ENCODE data around the gene PRSS12.

PRSS12 gene

DNA sequence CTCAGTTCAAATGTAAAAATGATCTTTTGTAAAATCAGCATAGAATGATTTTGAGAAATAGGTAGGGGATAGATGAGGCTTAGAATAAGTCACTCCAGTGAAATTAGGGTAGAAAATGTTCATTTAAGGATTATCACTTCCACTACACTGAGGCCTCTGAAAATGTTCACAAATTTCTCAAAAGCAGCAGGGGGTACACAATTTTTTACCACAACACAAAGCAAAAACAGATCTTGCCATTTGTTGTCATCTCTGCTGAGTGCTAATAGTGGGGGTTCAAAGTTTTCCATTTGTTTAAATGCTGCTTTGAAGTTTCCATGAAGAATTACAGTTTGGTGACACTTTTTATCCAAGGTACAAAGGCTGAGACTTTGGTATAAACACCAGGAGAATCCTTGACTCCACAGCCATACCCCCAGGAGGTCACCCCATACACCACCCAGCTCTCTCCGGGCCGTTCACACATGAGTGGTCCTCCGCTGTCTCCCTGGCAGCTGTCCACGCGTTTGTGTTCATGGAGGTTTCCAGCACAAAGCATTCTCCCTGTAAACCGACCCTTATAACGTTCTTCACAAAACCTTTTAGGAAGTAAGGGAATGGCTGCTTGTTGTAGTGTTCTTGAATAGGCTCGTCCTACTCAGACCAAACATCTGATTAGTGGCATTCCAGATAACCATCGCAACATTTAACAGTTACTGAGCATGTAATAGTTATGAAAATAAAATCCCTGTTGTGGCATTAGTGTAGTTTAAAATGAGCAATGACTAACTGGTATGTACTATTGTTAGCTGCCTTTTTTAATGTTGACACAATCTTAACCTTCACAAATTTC is 71.0 kb downstream of the PRSS12 start:
- Histone ChIP-seq H3K9me3 (ENCODE audit: control insufficient read depth, low read length) (no peaks in the 10 kb centered on the region), H3K27me3 (replicated peaks; ENCODE audit: control insufficient read depth, insufficient read depth, low read length, poor library complexity, severe bottlenecking) (no peaks in the 10 kb centered on the region), H3K27ac (ENCODE audit: insufficient read depth, low read length, poor library complexity, severe bottlenecking) (no peak overlapping the region), H3K4me3 (ENCODE audit: insufficient read depth, low read depth, low read length, poor library complexity, severe bottlenecking) (no peak overlapping the region), H3K36me3 (ENCODE audit: control insufficient read depth, insufficient read depth, low read length) (peaks cover 12% of the 10 kb centered on the region), H3K4me1 (ENCODE audit: control insufficient read depth, insufficient read depth, low read length, poor library complexity, severe bottlenecking) (peaks cover 10% of the 10 kb centered on the region)
- no peak for DNase-seq

DNA sequence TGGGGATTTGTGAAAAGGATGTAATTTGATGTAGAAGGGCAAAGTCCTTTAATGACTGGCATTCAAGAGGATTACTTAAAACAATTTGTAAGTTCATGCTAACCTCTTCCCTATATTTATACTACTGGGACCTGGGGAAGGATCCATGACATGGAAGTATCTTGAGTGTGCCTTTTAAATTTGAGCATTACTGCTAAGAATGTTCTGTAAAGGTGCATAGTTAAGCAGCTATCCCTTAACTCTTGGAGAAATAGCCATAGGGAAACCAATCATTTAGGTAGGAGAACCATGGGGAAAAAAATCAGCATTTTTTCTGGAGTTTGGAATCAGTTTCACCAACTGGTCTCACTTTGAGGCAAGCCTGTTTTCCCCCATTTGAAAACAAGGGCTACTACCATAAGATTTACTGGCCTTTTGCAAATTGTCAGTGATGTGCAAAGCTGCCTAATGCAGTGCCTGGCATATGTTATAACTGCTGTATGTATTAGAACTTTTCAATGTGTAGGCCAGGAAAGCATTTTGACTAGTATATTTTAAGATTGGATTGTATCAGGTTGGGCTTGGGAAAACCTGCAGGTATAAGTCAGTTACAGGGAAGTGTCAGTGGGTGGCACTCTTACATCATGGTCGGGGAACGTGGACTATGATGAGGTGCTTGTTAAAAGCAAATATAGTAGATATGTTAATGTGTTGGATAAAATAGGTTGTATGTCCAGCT is 72.1 kb downstream of the PRSS12 start:
- no peak overlapping the region for H3K4me3 ChIP-seq (ENCODE audit: insufficient read depth, low read depth, low read length, poor library complexity, severe bottlenecking)
- no peaks in the 10 kb centered on the region for H3K9me3 ChIP-seq (ENCODE audit: control insufficient read depth, low read length)
- peaks cover 12% of the 10 kb centered on the region for H3K36me3 ChIP-seq (ENCODE audit: control insufficient read depth, insufficient read depth, low read length)
- peaks cover 10% of the 10 kb centered on the region for H3K4me1 ChIP-seq (ENCODE audit: control insufficient read depth, insufficient read depth, low read length, poor library complexity, severe bottlenecking)
- peak in 2 of 3 donors; percentile 11 to 27 for DNase-seq
- H3K27me3 ChIP-seq (replicated peaks; ENCODE audit: control insufficient read depth, insufficient read depth, low read length, poor library complexity, severe bottlenecking): no peaks in the 10 kb centered on the region
- no peak overlapping the region for H3K27ac ChIP-seq (ENCODE audit: insufficient read depth, low read length, poor library complexity, severe bottlenecking)

DNA sequence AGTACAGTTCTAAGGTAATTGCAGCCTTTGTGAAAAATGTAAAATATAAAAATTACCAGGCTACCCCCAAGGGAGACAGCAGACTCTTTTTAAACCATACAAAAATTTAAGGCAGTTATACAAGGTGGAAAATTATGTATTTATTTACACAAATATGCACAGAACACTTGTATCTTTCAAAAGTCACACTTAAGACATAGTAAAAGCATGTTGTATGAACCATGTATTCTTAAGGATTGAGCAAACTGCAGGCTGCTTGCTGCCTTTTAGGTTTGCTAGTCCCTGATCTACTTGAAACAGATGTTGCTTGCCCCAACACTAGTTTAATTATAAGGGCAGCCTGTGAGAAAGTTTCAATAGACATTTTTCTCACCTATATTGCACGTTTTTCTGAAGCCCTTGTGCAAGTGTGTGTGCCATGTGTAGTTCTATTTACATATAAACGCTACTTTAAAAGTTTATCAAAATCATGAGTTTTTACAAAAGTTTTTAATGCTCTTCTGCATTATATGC is 72.8 kb downstream of the PRSS12 start:
- Histone ChIP-seq H3K27ac (ENCODE audit: insufficient read depth, low read length, poor library complexity, severe bottlenecking) (peak overlapping the region; percentile 90), H3K4me3 (ENCODE audit: insufficient read depth, low read depth, low read length, poor library complexity, severe bottlenecking) (peak overlapping the region; percentile 67), H3K4me1 (ENCODE audit: control insufficient read depth, insufficient read depth, low read length, poor library complexity, severe bottlenecking) (peaks cover 10% of the 10 kb centered on the region), H3K36me3 (ENCODE audit: control insufficient read depth, insufficient read depth, low read length) (peaks cover 12% of the 10 kb centered on the region), H3K27me3 (replicated peaks; ENCODE audit: control insufficient read depth, insufficient read depth, low read length, poor library complexity, severe bottlenecking) (no peaks in the 10 kb centered on the region), H3K9me3 (ENCODE audit: control insufficient read depth, low read length) (no peaks in the 10 kb centered on the region)
- no peak for DNase-seq

DNA sequence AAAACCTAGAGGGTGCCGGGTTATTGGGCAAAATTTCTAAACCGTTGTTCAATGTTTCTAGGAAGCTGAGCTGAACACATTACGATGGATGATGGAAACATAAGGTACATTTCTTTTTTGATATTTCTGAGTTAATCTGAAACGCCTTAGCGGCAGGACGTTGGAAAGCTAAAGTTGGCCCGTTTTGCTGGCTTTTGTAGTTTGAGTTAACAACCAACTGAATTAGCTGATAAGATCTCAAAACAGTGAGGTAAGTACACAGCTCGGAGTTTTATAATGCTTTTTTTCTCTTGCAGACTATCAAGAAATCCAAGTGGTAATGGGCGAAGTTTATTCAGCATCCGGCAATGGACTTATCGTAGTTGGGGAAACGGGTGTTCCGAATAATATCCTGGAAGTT is 73.5 kb downstream of the PRSS12 start:
- no peaks in the 10 kb centered on the region for H3K9me3 ChIP-seq (ENCODE audit: control insufficient read depth, low read length)

DNA sequence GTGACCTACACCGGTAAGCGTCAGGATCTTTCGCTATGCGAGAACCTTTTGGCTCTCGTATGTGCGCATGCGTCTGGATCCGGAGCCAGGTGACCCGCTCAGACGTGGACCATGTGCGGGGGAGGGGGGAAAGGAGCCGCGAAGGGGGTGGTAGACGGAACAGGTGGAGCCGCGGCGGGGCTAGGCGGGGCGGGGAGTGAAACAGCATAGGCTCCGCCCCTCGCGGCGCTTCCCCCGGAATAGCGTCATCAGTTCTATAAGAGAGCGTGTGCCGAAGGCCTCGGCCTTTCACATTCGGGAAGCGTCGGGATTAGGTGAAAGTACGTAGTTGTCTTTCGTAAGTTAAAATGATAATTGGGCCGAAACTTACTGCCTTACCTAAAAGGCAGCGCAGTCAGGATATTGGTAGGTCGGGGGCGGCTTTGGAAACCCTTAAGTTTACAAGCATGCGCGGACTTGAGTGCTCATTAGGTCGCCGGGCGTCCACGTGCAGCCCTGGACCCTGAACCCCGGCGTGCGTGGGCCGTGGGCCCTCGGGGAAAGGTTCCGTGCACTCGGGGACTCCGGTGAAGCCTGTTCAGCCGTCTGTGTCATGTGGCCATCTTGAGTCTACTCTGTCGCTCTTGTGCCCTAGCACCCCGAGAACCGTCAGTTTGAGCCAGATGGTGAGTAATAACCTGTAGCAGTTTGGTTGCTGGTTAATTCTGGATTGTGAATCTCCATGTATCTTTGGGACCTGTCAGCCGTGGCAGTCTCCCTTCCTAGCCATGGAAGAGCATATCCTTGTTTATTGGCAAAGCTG is 74.1 kb downstream of the PRSS12 start:
- DNase-seq: peak; percentile 96 to 98 (median 98)
- Histone ChIP-seq H3K4me1 (ENCODE audit: control insufficient read depth, insufficient read depth, low read length, poor library complexity, severe bottlenecking) (peaks cover 10% of the 10 kb centered on the region), H3K27ac (ENCODE audit: insufficient read depth, low read length, poor library complexity, severe bottlenecking) (peak overlapping the region; percentile 90), H3K36me3 (ENCODE audit: control insufficient read depth, insufficient read depth, low read length) (peaks cover 12% of the 10 kb centered on the region), H3K27me3 (replicated peaks; ENCODE audit: control insufficient read depth, insufficient read depth, low read length, poor library complexity, severe bottlenecking) (no peaks in the 10 kb centered on the region), H3K9me3 (ENCODE audit: control insufficient read depth, low read length) (no peaks in the 10 kb centered on the region), H3K4me3 (ENCODE audit: insufficient read depth, low read depth, low read length, poor library complexity, severe bottlenecking) (peak overlapping the region; percentile 67)

More for the DNA sequence above, 73.5 kb downstream of the PRSS12 start:
- Histone ChIP-seq H3K4me1 (ENCODE audit: control insufficient read depth, insufficient read depth, low read length, poor library complexity, severe bottlenecking) (peaks cover 10% of the 10 kb centered on the region), H3K27ac (ENCODE audit: insufficient read depth, low read length, poor library complexity, severe bottlenecking) (peak overlapping the region; percentile 90), H3K36me3 (ENCODE audit: control insufficient read depth, insufficient read depth, low read length) (peaks cover 12% of the 10 kb centered on the region), H3K4me3 (ENCODE audit: insufficient read depth, low read depth, low read length, poor library complexity, severe bottlenecking) (peak overlapping the region; percentile 67), H3K27me3 (replicated peaks; ENCODE audit: control insufficient read depth, insufficient read depth, low read length, poor library complexity, severe bottlenecking) (no peaks in the 10 kb centered on the region)
- DNase-seq: no peak

DNA sequence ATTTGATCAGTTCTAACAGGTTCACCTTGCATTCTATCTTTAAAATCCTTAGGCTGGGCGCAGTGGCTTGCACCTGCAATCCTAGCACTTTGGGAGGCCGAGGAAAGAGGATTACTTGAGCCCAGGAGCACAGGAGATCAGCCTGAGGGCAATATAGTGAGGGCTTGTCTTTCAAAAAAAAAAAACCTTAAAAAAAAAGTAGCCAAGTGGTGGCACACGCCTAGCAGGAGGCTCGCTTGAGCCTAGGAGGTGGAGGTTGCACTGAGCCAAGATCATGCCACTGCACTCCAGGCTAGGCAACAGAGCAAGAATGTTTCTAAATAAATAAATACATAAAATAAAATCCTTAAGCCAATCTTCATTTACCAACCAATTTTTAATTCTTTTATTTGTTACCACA is 75.6 kb downstream of the PRSS12 start:
- Histone ChIP-seq H3K4me3 (ENCODE audit: insufficient read depth, low read depth, low read length, poor library complexity, severe bottlenecking) (no peak overlapping the region), H3K4me1 (ENCODE audit: control insufficient read depth, insufficient read depth, low read length, poor library complexity, severe bottlenecking) (peaks cover 10% of the 10 kb centered on the region), H3K9me3 (ENCODE audit: control insufficient read depth, low read length) (no peaks in the 10 kb centered on the region), H3K27ac (ENCODE audit: insufficient read depth, low read length, poor library complexity, severe bottlenecking) (no peak overlapping the region), H3K27me3 (replicated peaks; ENCODE audit: control insufficient read depth, insufficient read depth, low read length, poor library complexity, severe bottlenecking) (no peaks in the 10 kb centered on the region), H3K36me3 (ENCODE audit: control insufficient read depth, insufficient read depth, low read length) (peaks cover 4% of the 10 kb centered on the region)
- no peak for DNase-seq

DNA sequence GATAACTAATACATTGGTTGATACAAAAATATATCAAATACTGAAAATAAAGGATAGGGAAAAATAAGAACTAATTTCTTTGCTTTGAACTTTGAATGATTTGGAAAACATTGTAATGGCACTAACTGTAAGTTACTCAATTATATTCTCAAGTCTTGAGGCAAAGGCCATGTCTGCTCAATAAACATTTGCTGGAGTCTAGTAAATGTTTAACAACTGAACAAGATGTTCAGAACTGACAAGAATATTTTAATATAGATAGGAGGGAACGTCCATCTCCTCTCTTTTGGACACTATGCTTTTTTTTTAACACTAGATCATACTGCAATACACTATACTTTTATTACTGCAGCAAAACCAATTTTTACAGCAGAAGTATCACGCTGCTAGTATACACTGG is 76.2 kb downstream of the PRSS12 start:
- Histone ChIP-seq H3K4me3 (ENCODE audit: insufficient read depth, low read depth, low read length, poor library complexity, severe bottlenecking) (no peak overlapping the region), H3K4me1 (ENCODE audit: control insufficient read depth, insufficient read depth, low read length, poor library complexity, severe bottlenecking) (peaks cover 10% of the 10 kb centered on the region), H3K27me3 (replicated peaks; ENCODE audit: control insufficient read depth, insufficient read depth, low read length, poor library complexity, severe bottlenecking) (no peaks in the 10 kb centered on the region), H3K27ac (ENCODE audit: insufficient read depth, low read length, poor library complexity, severe bottlenecking) (no peak overlapping the region), H3K36me3 (ENCODE audit: control insufficient read depth, insufficient read depth, low read length) (no peaks in the 10 kb centered on the region), H3K9me3 (ENCODE audit: control insufficient read depth, low read length) (no peaks in the 10 kb centered on the region)
- no peak for DNase-seq

DNA sequence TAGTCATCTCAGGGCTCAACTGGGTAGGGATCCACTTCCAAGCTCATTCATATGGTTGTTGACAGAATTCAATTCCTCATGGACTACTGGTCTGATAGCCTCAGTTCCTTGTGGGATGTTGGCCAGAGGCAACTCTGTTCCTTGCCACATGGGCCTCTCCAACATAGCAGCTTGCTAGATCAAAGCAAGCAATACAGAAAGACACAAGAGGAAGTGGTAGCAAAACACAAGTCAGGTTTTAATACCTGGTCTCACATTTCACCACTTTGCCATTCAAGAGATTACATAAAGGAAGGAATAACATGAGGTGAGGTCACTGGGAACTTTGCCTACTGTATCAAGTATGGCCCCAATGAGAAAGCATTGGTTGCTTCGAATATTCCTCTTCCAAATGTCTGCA is 79.2 kb downstream of the PRSS12 start:
- Histone ChIP-seq H3K4me1 (ENCODE audit: control insufficient read depth, insufficient read depth, low read length, poor library complexity, severe bottlenecking) (no peaks in the 10 kb centered on the region), H3K27me3 (replicated peaks; ENCODE audit: control insufficient read depth, insufficient read depth, low read length, poor library complexity, severe bottlenecking) (no peaks in the 10 kb centered on the region), H3K9me3 (ENCODE audit: control insufficient read depth, low read length) (no peaks in the 10 kb centered on the region), H3K36me3 (ENCODE audit: control insufficient read depth, insufficient read depth, low read length) (no peaks in the 10 kb centered on the region), H3K4me3 (ENCODE audit: insufficient read depth, low read depth, low read length, poor library complexity, severe bottlenecking) (no peak overlapping the region), H3K27ac (ENCODE audit: insufficient read depth, low read length, poor library complexity, severe bottlenecking) (no peak overlapping the region)
- DNase-seq: no peak

DNA sequence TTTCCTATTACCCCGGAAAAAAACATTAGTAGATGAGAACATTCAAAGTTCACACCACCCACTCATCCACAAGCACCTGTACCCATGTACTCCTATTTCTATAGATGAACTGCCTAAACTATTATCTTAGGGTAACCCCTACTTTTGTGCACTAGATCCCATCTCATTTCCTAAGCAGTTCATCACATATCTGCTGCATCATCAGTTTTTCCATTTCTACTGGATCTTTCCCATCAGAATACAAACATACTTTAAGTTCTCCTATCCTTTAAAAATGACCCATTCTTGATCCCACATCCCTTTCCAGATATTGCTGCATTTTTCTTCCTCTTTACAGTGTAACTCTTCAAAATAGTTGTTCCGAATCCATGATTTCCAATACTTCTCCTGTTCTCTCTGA is 81.0 kb downstream of the PRSS12 start:
- Histone ChIP-seq H3K27ac (ENCODE audit: insufficient read depth, low read length, poor library complexity, severe bottlenecking) (no peak overlapping the region), H3K9me3 (ENCODE audit: control insufficient read depth, low read length) (no peaks in the 10 kb centered on the region), H3K27me3 (replicated peaks; ENCODE audit: control insufficient read depth, insufficient read depth, low read length, poor library complexity, severe bottlenecking) (no peaks in the 10 kb centered on the region), H3K4me1 (ENCODE audit: control insufficient read depth, insufficient read depth, low read length, poor library complexity, severe bottlenecking) (no peaks in the 10 kb centered on the region), H3K36me3 (ENCODE audit: control insufficient read depth, insufficient read depth, low read length) (no peaks in the 10 kb centered on the region), H3K4me3 (ENCODE audit: insufficient read depth, low read depth, low read length, poor library complexity, severe bottlenecking) (no peak overlapping the region)
- DNase-seq: no peak
